GM20431 (cell line): ENCODE data around the gene SBK1.

Source experiments
- in situ Hi-C: fragments of 300-500 bp; cut with MseI, MboI; formaldehyde crosslinking; loops from one replicate; pipeline ENCODE4 v1.15.0; 2020; ENCODE audit warnings: low sequenced_read_pairs; ENCODE audit not compliant: unreplicated experiment

SBK1 gene

DNA sequence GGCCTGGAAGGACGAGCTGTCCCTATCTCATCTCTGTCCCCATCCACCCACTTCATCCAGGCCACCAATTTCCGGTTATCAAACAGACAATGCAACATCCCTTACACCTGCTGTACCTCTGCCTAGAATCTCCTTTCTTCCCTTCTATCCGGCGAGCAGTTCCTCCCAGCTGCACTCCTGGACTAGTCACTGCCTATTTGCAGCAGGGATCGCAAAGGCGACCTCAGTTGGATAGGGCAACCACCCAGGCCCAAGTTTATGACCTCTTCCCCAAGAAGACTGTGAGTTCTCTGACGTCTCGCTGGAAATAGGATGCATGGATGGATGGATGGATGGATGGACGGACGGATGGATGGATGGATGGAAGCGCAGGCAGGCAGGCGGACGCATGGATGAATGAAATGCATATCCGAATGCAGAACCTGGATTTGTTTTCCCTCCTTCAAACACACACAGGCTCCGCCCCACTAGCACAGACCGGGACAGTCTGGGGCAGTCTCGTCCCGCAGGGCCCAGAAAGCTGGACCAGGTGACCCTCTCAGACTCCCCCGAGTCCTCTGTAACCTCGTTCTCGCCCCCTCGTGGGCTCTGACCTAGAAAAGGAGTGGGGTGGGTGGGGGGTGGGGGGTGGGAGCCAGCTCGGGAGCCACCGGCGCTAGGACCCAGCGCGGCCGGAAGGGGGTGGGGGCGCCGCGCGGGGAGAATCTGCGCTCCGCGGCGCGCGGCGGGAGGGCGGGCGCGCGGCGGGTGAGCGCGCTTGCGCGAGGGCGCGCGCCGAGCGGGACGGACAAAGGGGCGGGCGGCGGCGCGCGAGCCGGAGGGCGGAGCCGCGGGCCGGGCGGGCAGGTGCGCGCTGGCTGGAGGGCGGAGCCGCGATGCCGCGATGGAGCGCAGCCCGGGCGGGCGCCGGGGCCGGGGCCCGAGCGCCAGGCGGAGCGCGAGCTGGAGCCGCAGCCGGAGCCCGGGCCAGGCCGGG lies at the start of gene SBK1:
TSS of gene SBK1 (plus strand) at position 875 of the 976 bp plus-strand sequence. CDS start 24,867 bp downstream, outside the sequence.
- in situ Hi-C loops: no loop called here

DNA sequence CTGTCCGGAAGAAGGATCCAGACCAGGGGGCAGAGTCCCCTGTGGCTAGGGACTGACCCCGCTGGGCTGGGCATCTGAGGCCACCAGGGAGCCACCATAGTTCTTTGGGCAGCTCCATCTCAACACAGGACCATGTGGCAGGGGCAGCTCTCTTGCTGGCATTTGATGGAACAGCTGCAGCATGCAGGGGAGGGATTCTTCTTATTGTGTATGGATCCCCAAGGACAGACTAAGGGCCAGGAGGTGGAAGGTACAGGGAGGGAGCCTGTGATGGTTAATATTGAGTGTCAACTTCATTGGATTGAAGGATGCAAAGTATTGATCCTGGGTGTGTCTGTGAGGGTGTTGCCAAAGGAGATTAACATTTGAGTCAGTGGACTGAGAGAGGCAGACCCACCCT lies 42.8 kb upstream of the SBK1 start:
- in situ Hi-C loops: loop anchor here (25.0 kb wide), 1 partner anchor 287 kb away; no protein-coding TSS in a partner anchor

DNA sequence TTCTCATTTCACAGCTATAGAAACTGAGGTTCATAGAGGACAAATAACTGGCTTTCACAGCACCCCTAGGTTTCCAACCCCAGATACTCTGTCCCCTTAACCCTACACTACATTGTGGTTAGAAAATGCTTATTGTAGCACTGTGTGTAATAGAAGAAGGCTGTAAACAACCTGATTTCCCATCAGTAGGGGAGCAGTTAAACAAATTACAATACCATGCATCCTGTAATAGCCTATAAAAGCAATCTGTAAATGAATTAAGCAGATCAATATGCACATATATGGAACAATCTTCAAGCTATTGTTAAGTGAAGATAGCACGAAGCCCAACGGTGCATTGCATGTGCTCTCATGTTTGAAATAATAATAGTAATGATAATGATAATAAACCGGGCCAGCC lies 41.3 kb upstream of the SBK1 start:
- in situ Hi-C loops: no loop called here

DNA sequence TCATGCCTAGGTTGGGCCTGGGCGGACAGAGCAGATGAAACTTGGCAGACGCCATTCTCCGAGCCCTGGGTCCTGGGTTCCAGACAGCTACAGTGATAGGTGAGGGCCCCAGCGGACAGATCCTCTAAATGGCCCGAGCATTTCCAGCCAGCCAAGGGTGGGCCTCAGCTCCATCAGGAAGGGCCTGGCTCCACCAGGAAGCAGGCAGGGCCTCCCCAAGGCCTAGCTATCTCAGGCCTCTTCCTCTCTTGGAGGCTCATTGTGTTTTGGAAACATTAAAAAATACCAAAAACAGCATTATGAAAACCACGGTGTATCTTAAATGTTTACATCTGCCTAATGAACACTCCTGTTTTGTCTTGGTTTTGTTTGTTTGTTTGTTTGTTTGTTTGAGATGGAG lies 38.2 kb upstream of the SBK1 start:
- in situ Hi-C loops: no loop called here

DNA sequence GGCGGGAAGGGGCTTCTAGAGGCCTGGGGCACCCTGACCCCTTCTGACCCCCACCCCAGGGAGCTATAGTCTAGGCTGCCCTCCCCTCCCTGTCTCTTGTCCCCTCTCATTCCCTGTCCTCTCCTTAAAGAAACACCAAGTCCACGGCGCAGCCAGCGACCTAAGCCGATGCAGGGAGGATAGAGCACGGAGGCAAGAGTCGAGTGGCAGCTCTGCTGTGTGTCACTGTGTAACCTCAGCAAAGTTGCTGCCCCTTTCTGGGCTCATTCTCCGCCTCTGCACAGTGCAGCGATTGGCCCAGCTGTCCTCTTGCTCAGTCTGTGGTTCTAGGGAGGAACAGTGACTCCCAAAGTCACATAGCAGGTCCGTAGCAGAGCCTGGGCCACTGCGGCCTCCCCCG lies 36.5 kb upstream of the SBK1 start:
- in situ Hi-C loops: no loop called here

DNA sequence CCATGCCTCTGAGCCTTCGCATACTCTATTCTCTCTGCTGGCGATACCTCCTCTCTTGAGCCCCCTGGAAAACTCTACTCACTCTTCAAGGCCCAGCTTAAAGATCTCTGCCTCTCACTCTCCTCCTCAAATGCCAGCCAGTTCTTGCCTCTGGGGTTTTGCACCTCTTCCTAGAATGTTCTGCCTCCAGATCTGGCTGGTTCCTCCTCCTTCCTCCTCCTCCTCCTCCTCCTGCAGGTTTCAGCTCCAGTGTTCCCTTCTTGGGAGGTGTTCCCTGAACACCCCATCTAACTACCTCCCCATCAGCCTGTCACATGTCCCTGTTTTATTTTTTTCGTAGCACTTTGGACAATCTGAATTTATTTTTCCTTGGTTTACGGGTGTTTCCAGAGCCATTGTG lies 35.1 kb upstream of the SBK1 start:
- in situ Hi-C loops: no loop called here

DNA sequence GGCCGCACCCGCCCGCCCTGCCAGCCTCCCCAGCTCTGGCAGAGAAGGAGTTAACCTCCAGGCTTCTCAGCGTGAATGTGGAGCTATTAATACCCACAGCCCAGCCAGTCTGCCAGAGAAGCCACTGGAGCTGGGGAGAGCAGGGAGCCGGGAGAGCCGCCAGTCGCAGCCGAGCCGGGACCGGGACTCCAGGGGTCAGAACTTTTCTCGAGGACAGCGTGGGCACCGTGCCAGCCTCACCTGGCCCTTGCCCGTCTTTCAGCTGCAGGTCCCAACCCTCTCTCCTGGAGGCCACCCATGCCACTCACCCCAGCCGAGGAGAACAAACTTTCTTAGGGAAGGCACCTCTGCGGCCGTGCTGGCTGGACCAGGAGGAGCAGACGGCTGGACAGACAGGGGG lies 33.8 kb upstream of the SBK1 start:
- in situ Hi-C loops: no loop called here

DNA sequence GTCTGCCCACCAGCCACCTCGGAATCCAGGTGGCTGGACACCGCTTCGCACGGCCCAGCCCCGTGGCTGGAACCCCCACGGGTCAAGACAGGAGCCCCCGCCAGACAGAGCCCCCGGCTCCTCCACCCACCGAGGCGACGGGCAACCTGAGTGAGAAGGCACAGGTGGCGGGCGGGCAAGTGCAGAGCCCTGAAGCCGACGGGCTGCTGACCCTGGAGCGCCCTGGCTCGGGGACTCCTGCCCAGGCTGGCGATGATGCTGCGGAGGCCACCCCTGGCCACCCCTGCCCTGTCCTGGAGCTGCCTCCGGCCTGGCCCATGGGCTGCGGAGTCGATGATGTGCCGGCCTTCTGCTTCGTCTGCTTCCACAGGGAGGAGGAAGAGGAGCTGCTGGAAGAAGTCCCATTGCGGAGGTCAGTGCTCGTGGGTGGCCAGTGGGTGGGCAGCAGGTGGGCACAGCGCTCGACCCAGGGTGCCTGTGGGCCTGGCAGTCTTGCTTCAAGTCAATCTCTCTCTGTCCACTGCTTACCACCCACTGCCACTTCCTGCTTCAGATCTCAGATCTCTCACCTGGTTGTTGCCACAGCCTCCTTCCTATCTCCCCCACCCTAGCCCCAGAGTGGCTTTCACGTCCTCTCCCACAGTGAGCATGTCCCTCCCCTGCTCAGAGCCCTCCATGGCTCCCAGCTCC lies 33.1 kb upstream of the SBK1 start:
- in situ Hi-C loops: no loop called here

DNA sequence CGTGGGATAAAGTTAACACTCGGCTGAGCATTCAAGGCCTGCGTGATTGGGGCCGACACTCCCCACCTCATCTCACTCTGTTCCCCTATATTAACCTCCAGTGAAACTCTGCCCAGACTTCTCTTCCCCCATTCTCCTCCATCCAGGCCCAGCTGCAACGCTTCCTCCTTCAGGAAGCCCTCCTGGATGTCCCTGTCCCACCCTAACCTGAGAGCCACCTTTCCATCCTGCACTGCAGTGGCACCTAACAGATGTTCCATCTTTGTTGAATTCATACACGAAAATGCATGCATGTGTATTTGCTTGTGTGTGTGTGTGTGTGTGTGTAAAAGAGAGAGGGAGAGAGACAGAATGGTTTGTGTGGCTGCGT lies 32.6 kb upstream of the SBK1 start:
- in situ Hi-C loops: no loop called here

DNA sequence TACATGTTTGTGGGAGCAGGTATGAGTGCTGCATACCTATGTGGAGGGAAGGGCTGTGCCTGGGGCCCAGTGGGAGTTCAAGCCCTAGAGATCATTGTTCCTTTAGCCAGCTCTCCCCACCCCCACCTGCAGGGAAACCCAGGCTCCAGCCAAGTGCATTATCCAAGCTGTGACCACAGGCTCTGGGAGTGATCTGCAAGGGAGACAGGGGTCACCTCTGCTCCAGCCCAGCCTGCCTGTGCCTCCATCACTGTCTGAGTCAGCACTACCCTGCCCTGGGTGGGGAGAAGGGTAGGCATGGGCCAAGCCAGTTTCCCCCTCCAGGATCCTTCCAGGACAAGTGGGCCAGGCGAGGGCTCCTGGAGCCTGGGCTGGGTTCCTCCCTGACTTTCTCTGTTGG lies 32.1 kb upstream of the SBK1 start:
- in situ Hi-C loops: no loop called here

DNA sequence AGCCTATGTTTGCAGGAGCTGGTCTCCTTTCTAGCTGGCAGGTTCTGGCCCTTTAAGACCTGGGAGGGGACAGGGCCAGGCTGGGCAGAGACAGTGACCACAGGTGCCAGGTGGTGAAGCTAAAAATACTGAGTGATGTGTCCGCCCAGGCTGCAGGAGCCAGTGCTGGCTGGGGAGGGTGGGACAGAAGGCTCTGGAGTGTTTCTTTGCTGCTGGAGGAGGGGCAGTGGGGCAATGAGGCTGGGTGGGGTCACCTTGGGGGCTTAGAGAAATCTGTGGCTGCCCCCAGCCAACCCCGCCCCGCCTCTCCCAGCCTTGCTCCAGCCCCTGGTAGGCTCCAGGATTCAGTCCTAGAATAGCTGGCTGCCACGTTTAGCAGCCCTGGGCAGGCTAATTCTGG lies 30.4 kb upstream of the SBK1 start:
- in situ Hi-C loops: no loop called here

DNA sequence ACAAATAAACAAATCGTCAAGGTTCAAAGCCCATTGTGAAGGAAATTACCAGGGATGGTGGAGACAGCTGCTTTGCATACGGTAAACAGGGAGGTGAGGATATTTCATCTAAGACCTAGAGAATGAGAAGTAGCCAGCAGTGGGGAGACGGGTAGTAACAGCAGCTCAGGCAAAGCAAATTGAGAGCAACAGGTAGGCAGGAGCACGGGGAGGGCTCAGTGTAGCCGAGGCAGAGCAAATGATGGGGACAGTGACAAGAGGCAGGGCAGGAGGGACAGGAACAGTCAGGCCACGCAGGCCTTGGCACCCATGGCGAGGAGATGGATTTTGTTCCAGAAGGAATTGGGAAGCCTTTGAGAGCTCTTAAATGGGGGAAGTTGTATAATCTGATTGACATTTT lies 29.0 kb upstream of the SBK1 start:
- in situ Hi-C loops: no loop called here

DNA sequence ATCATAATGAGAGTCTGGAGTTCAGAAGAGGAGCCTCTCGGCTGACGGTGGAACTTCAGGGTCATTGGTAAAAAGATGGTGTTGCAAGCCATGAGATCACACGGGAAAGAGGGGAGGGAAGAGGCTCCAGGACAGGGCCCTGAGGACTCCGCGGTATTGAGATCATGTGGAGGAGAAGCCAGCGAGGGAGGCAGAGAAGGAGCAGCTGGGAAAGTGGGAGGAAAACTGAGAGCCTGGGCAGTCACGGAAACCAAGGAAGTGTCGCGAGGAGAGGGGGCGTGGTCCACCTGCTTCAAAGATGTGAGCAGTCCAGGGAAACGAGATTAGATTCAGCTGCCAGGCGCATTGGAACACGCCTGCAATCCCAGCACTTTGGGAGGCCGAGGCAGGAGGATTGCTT lies 27.7 kb upstream of the SBK1 start:
- in situ Hi-C loops: no loop called here

DNA sequence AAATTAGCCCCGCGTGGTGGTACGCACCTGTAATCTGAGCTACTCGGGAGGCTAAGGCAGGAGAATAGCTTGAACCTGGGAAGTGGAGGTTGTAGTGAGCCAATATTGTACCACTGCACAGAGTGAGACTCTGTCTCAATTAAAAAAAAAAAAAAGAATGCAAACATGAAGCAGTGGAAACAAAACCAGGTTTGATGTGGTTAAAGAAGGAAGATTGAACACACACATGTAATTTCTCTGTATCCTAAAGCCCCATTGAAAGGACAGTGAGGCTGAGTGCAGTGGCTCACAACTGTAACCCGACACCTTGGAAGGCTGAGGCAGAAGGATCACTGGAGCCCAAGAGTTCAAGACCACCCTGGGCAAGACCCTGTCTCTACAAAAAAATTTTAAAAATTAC lies 26.5 kb upstream of the SBK1 start:
- in situ Hi-C loops: no loop called here

DNA sequence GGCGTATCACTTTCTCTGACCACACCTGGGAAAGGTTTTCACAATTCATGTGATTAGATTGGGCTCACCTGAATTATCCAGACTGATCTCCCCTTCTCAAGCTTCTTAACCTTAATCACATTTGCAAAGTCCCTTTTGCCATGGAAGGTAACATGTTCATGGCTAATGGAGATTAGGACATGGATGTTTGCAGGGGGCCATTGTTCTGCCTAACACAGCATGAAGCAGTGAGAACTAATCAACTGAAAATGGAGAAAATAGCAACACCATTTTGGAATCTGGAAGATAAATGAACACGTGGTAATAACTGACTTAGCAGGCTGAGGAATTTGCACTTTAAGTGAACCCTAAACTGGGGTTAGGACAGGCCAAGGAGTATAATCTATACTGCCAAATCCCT lies 25.0 kb upstream of the SBK1 start:
- in situ Hi-C loops: no loop called here

DNA sequence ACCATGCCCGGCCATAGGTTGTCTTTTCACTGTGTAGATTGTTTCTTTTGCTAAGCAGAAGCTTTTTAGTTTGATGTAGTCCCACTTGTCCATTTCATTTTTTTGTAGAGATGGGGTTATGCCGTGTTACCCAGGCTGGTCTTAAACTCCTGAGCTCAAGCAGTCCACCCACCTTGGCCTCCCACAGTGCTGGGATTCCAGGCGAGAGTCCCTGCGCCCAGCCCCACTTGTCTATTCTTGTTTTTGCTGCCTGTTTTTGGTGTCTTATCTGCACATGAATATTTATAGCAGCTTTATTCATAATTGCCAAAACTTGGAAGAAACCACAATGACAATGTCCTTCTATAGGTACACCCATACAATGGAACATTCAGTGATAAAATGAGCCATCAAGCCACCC lies 18.8 kb upstream of the SBK1 start:
- in situ Hi-C loops: no loop called here

DNA sequence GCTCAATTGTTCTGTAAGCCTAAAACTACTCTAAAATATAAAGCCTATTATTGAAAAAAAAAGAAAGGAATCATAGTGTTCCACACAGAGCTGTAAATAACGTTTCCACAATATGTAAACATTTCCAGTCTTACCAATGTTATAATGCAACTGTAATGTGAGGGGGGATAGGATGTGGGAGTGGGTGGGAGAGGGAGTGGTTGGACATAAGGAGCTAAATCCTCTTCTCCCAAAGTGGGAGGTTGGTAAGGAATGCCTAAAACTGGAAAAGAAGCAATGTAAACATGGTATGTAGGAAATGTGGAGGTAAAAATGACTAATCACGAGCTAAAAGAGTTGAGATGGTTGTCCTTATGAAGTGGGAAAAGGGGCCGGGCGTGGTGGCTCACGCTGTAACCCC lies 17.6 kb upstream of the SBK1 start:
- in situ Hi-C loops: no loop called here

DNA sequence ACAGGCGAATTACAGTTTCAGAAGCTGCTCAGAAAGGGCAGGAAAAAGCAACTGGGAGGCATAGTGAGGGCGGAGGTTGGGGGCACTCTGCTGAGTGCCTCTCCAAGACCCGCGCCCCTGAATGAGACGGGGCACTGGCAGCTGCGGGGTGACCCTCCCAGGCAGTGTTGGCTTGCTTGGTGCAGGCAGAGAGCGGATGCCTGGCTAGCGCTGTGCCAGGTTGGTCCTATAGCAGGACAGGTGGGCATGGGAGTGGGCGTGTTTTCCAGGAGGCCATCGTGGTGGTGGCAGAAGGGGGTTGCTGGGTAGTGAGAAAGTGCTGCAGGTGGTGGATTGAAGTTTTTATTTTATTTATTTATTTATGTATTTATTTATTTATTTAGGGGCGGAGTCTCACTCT lies 16.0 kb upstream of the SBK1 start:
- in situ Hi-C loops: no loop called here

DNA sequence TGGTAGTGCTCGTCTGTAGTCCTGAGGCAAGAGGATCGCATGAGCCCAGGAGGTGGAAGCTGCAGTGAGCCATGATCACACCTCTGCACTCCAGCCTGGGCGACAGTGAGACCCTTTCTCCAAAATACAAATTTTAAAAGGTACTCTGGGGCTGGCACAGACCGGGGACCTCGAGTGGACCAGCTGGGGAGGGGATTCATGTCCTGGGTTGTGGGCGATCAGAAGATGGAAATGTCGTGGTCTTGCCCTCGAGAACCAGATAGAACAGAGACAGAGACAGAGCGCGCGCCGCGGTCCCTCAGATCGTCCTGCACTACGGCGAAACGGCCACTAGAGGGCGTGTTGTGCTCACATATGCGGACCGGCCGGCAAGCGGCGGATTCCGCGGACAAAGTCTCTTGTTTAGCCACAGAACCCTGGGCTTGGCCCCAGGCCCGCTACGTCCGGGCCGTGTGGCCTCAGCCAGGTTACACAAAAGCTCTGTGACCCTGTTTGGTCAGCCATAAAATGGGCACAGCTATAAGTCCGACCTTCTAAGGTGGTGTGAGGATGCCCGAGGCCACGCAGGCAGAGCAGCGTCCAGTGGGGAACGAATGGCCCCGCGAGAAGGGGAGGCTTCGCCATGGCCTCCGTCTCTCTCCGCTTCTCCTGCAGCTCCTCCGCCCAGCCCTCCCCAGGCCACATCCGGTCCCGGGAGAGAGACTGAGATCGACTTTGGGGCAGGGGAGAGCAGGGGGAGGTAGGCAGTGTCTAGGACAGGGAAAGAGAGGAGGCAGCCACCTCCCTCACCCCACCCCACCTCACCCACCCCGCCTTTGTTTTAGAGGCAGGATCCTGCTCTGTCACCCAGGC lies 14.6 kb upstream of the SBK1 start:
- in situ Hi-C loops: no loop called here

DNA sequence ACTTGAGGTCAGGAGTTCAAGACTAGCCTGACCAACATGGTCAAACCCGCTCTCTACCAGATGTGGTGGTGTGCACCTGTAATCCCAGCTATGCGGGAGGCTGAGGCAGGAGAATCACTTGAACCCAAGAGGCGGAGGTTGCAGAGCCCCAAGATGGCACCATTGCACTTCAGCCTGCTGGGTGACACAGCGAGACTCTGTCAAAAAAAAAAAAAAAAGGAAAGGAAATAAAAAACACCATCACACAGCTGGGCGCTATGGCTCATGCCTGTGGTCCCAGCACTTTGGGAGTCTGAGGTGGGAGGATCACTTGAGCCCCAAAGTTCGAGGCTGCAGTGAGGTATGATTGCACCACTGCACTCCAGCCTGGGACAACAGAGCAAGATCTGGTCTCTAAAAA lies 13.3 kb upstream of the SBK1 start:
- in situ Hi-C loops: no loop called here
